HEK293T (cell line): ENCODE results near the gene COMMD1.

Experiments used
- BHLHE40 ChIP-seq: fragments of 450-650 bp; IDR thresholded peaks from 2 replicates; pipeline ENCODE4 v1.6.1; 2016; ENCODE audit warnings: mild to moderate bottlenecking, moderate library complexity, borderline replicate concordance
- CTBP1 ChIP-seq: fragments of 450-650 bp; IDR thresholded peaks from 2 replicates; pipeline ENCODE4 v1.6.1; 2016; ENCODE audit warnings: borderline replicate concordance
- ELF4 ChIP-seq: fragments of 450-650 bp; IDR thresholded peaks from 2 replicates; pipeline ENCODE4 v1.6.1; 2017; ENCODE audit warnings: antibody characterized with exemption
- FOXA1 ChIP-seq: fragments of 450-650 bp; IDR thresholded peaks from 2 replicates; pipeline ENCODE4 v1.6.1; 2016; ENCODE audit warnings: mild to moderate bottlenecking
- FOXK2 ChIP-seq: fragments of 450-650 bp; IDR thresholded peaks from 2 replicates; pipeline ENCODE4 v1.6.1; 2016; ENCODE audit warnings: mild to moderate bottlenecking
- FOXM1 ChIP-seq: fragments of 450-650 bp; IDR thresholded peaks from 2 replicates; pipeline ENCODE4 v1.6.1; 2017; ENCODE audit warnings: mild to moderate bottlenecking, borderline replicate concordance
- HDGF ChIP-seq: fragments of 450-650 bp; IDR thresholded peaks from 2 replicates; pipeline ENCODE4 v1.6.1; 2017; ENCODE audit warnings: antibody characterized with exemption, borderline replicate concordance
- L3MBTL2 ChIP-seq: fragments of 450-650 bp; conservative IDR thresholded peaks from 2 replicates; pipeline ENCODE4 v1.6.1; 2016; ENCODE audit warnings: mild to moderate bottlenecking
- LEF1 ChIP-seq: fragments of 450-650 bp; IDR thresholded peaks from 2 replicates; pipeline ENCODE4 v1.6.1; 2017; ENCODE audit warnings: mild to moderate bottlenecking, borderline replicate concordance
- NFRKB ChIP-seq: fragments of 450-650 bp; IDR thresholded peaks from 2 replicates; pipeline ENCODE4 v1.6.1; 2016; ENCODE audit warnings: mild to moderate bottlenecking, moderate library complexity
- SP1 ChIP-seq: fragments of 450-650 bp; IDR thresholded peaks from 2 replicates; pipeline ENCODE4 v1.6.1; 2017
- SUZ12 ChIP-seq: fragments of 450-650 bp; IDR thresholded peaks from 2 replicates; pipeline ENCODE4 v1.6.1; 2016; ENCODE audit warnings: mild to moderate bottlenecking
- TARDBP ChIP-seq: fragments of 450-650 bp; IDR thresholded peaks from 2 replicates; pipeline ENCODE4 v1.6.1; 2016
- ZNF384 ChIP-seq: fragments of 450-650 bp; IDR thresholded peaks from 2 replicates; pipeline ENCODE4 v1.6.1; 2016

- TF ChIP-seq NFRKB = no peak
- no peak for TF ChIP-seq BHLHE40
- TF ChIP-seq FOXA1 = no peak
- no peak for TF ChIP-seq L3MBTL2
- no peak for TF ChIP-seq ZNF384
- TF ChIP-seq SUZ12 = no peak
- no peak for TF ChIP-seq CTBP1
- no peak for TF ChIP-seq SP1
- TF ChIP-seq ELF4 = no peak
- TF ChIP-seq FOXK2 = no peak
- no peak for TF ChIP-seq HDGF
- TF ChIP-seq FOXM1 = no peak
- no peak for TF ChIP-seq TARDBP
- no peak for TF ChIP-seq LEF1
Observed at GRCh38 chr2:61910603-61911002, 5.1 kb downstream of the COMMD1 start.
